ENCODE data around the gene NDUFA3.

DNA sequence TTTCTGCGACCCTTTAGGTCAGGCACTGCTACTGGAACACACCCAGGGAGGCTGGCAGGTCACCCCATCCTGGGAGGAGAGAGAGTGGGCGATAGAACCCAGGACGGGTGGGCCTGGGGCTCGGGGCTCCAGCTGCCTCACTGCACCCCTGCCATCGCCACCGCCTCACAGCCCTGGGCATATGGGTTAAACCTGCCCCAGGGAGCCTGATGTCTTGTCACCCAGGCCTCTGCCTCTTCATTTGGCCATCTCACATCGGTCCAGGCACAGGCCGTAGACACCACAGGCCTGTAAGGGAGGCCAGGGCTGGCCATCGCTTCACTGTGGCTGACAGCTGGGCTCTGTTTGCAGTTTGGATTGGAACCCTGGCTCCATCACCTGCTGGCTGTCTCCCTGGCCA is 23.1 kb downstream of the NDUFA3 start:
- TF ChIP-seq JUNB (IDR thresholded peaks at IDR 0.05): no peak
- no peak for TF ChIP-seq MYC (IDR thresholded peaks at IDR 0.05; ENCODE audit: insufficient read depth, insufficient read length, insufficient replicate concordance, low read length, severe bottlenecking)
- TF ChIP-seq MLLT1 (IDR thresholded peaks at IDR 0.05): no peak
- TF ChIP-seq, protein P1, sequence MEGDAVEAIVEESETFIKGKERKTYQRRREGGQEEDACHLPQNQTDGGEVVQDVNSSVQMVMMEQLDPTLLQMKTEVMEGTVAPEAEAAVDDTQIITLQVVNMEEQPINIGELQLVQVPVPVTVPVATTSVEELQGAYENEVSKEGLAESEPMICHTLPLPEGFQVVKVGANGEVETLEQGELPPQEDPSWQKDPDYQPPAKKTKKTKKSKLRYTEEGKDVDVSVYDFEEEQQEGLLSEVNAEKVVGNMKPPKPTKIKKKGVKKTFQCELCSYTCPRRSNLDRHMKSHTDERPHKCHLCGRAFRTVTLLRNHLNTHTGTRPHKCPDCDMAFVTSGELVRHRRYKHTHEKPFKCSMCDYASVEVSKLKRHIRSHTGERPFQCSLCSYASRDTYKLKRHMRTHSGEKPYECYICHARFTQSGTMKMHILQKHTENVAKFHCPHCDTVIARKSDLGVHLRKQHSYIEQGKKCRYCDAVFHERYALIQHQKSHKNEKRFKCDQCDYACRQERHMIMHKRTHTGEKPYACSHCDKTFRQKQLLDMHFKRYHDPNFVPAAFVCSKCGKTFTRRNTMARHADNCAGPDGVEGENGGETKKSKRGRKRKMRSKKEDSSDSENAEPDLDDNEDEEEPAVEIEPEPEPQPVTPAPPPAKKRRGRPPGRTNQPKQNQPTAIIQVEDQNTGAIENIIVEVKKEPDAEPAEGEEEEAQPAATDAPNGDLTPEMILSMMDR (IDR thresholded peaks at IDR 0.05 in 2 of 3, conservative IDR thresholded peaks at IDR 0.05 in 1 of 3; ENCODE audit: control insufficient read depth in 2 of 3, extremely low read depth in 1 of 3, insufficient read depth in 1 of 3, low read depth in 3 of 3, low read length in 3 of 3): no peak
- TF ChIP-seq, protein P2, sequence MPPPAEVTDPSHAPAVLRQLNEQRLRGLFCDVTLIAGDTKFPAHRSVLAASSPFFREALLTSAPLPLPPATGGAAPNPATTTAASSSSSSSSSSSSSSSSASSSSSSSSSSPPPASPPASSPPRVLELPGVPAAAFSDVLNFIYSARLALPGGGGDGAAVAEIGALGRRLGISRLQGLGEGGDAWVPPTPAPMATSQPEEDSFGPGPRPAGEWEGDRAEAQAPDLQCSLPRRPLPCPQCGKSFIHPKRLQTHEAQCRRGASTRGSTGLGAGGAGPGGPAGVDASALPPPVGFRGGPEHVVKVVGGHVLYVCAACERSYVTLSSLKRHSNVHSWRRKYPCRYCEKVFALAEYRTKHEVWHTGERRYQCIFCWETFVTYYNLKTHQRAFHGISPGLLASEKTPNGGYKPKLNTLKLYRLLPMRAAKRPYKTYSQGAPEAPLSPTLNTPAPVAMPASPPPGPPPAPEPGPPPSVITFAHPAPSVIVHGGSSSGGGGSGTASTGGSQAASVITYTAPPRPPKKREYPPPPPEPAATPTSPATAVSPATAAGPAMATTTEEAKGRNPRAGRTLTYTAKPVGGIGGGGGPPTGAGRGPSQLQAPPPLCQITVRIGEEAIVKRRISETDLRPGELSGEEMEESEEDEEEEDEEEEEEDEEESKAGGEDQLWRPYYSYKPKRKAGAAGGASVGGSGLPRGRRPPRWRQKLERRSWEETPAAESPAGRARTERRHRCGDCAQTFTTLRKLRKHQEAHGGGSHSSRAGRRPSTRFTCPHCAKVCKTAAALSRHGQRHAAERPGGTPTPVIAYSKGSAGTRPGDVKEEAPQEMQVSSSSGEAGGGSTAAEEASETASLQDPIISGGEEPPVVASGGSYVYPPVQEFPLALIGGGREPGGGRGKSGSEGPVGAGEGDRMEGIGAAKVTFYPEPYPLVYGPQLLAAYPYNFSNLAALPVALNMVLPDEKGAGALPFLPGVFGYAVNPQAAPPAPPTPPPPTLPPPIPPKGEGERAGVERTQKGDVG (CRISPR knock-in tag; IDR thresholded peaks at IDR 0.05): no peak
- TF ChIP-seq POLR2A (IDR thresholded peaks at IDR 0.05; ENCODE audit: low read depth, low read length): peak; percentile 19; the same call in 1 of the 2 replicates
- TF ChIP-seq RCOR1 (conservative IDR thresholded peaks at IDR 0.05; ENCODE audit: low read depth, low read length): no peak
- TF ChIP-seq TARDBP (IDR thresholded peaks at IDR 0.05; ENCODE audit: borderline replicate concordance): no peak
- no peak for TF ChIP-seq ZBTB11 (CRISPR knock-in tag; IDR thresholded peaks at IDR 0.05)
